PFSK-1 (cell line): ENCODE measurements around the gene RAVER2.

Experiments used
- FOXP2 ChIP-seq: optimal IDR thresholded peaks from 2 replicates; pipeline ENCODE3; 2011; ENCODE audit warnings: borderline replicate concordance, control low read depth, inconsistent platforms; ENCODE audit not compliant: insufficient read depth; ENCODE audit errors: extremely low read length, extremely low read depth
- POLR2AphosphoS5 ChIP-seq: IDR thresholded peaks from 2 replicates; pipeline ENCODE4 v1.6.1; 2012; ENCODE audit warnings: low read depth, mild to moderate bottlenecking, control low read depth, low read length, moderate library complexity
- REST ChIP-seq, 2 experiments: IDR thresholded peaks; 2 replicates each; pipeline versions ENCODE4 v1.6.1 to v1.8.0; 2011 to 2012; ENCODE audit warnings: low read depth in 2 of 2, low read length in 2 of 2, control low read depth in 1 of 2, inconsistent platforms in 1 of 2, mild to moderate bottlenecking in 1 of 2, moderate library complexity in 1 of 2; ENCODE audit not compliant: insufficient read depth in 1 of 2
- SIN3A ChIP-seq: IDR thresholded peaks from 2 replicates; pipeline ENCODE4 v1.6.1; 2012; ENCODE audit warnings: mild to moderate bottlenecking, low read length, moderate library complexity, borderline replicate concordance; ENCODE audit not compliant: insufficient read depth
- TAF1 ChIP-seq: IDR thresholded peaks from 2 replicates; pipeline ENCODE4 v1.6.1; 2012; ENCODE audit warnings: low read length, control low read depth, borderline replicate concordance; ENCODE audit not compliant: insufficient read depth

Gene RAVER2

GRCh38 chr1:64875606-64876005, 130.7 kb downstream of the RAVER2 start:
- no peak for TF ChIP-seq FOXP2
- TF ChIP-seq SIN3A, result no peak
- no peak for TF ChIP-seq REST (IDR thresholded peaks at IDR 0.05; ENCODE audit: insufficient read depth in 1 of 2, low read depth in 2 of 2, low read length in 2 of 2)
- TF ChIP-seq TAF1, result no peak

GRCh38 chr1:64877151-64877550, 132.3 kb downstream of the RAVER2 start:
- no peak for TF ChIP-seq POLR2AphosphoS5
- no peak for TF ChIP-seq TAF1
- TF ChIP-seq FOXP2, result no peak
- no peak for TF ChIP-seq SIN3A
- no peak for TF ChIP-seq REST (IDR thresholded peaks at IDR 0.05; ENCODE audit: insufficient read depth in 1 of 2, low read depth in 2 of 2, low read length in 2 of 2)

GRCh38 chr1:64877598-64877997, 132.7 kb downstream of the RAVER2 start:
- TF ChIP-seq FOXP2, result no peak
- no peak for TF ChIP-seq SIN3A
- TF ChIP-seq POLR2AphosphoS5, result no peak
- TF ChIP-seq TAF1, result no peak
- TF ChIP-seq REST (IDR thresholded peaks at IDR 0.05; ENCODE audit: insufficient read depth in 1 of 2, low read depth in 2 of 2, low read length in 2 of 2), result no peak

- TF ChIP-seq POLR2AphosphoS5 (no peak), REST (IDR thresholded peaks at IDR 0.05; ENCODE audit: insufficient read depth in 1 of 2, low read depth in 2 of 2, low read length in 2 of 2) (no peak), FOXP2 (no peak), SIN3A (no peak), TAF1 (no peak)
Observed at GRCh38 chr1:64878090-64878489, 133.2 kb downstream of the RAVER2 start.

GRCh38 chr1:64878931-64879611, 134.2 kb downstream of the RAVER2 start:
- TF ChIP-seq REST (IDR thresholded peaks at IDR 0.05; ENCODE audit: insufficient read depth in 1 of 2, low read depth in 2 of 2, low read length in 2 of 2), result no peak
- TF ChIP-seq TAF1, result no peak
- no peak for TF ChIP-seq SIN3A
- TF ChIP-seq FOXP2, result no peak
- TF ChIP-seq POLR2AphosphoS5, result no peak
